B cell (primary cell): ENCODE data around the gene PARVA. TPM values are rescaled to one million over a fixed set of nuclear protein-coding genes. Genes with fewer than 3 reads are reported as not detected.

Experiments
- ATAC-seq: fragments of 200-7000 bp; cut with Tn5 transposase; one replicate; pipeline ENCODE4 v1.10.0; 2021; ENCODE audit warnings: low read depth, mild to moderate bottlenecking, moderate number of reproducible peaks, moderate library complexity
- CTCF ChIA-PET: fragments of 350-600 bp; sonication (Branson Sonifier 250); formaldehyde crosslinking; loops from one replicate; lab custom pipeline; 2021; ENCODE audit warnings: antibody characterized with exemption, inconsistent platforms; lab: Charles Lee
- POLR2A ChIA-PET: fragments of 350-600 bp; sonication (Branson Sonifier 250); formaldehyde crosslinking; loops from one replicate; lab custom pipeline; 2021; ENCODE audit warnings: antibody characterized with exemption; lab: Charles Lee
- DNase-seq: peaks from one replicate; pipeline ENCODE4 v3.0.0; 2013
- H2AFZ ChIP-seq: 2 replicates; pipeline ENCODE4 v1.6.1; 2012; ENCODE audit warnings: mild to moderate bottlenecking, low read depth, low read length; ENCODE audit not compliant: insufficient read depth, poor library complexity, severe bottlenecking
- H3K27ac ChIP-seq, 2 donors: 1 replicate in 1 of 2; 2 replicates in 1 of 2; pipeline ENCODE4 v1.5.1; 2012 to 2013; ENCODE audit warnings: low read length in 2 of 2, mild to moderate bottlenecking in 2 of 2, moderate library complexity in 1 of 2
- H3K27me3 ChIP-seq, 4 experiments: fragments of 200-600 bp in 1 of 4; sonication (generic) in 1 of 4; replicated peaks in 1 of 4; 1 replicate in 2 of 4; 2 replicates in 2 of 4; pipeline versions ENCODE4 v1.6.1 to v1.7.0; 2013 to 2016; ENCODE audit warnings: low read length in 3 of 4, mild to moderate bottlenecking in 2 of 4, mixed read lengths in 1 of 4, moderate library complexity in 1 of 4; ENCODE audit not compliant: insufficient read depth in 4 of 4, control insufficient read depth in 3 of 4; ENCODE audit errors: control extremely low read depth in 1 of 4
- H3K36me3 ChIP-seq, 2 experiments: replicated peaks in 1 of 2; 1 replicate in 1 of 2; 2 replicates in 1 of 2; pipeline versions ENCODE4 v1.6.1 to v1.7.1; 2013; ENCODE audit warnings: low read length in 1 of 2; ENCODE audit not compliant: insufficient read depth in 2 of 2, control insufficient read depth in 1 of 2; ENCODE audit errors: control extremely low read depth in 1 of 2, extremely low read depth in 1 of 2
- H3K4me1 ChIP-seq, 2 donors: fragments of 200-600 bp in 1 of 2; sonication (generic) in 1 of 2; 1 replicate in 1 of 2; 2 replicates in 1 of 2; pipeline versions ENCODE4 v1.5.1 to v1.6.1; 2013 to 2017; ENCODE audit warnings: low read length in 2 of 2; ENCODE audit not compliant: control insufficient read depth in 2 of 2, insufficient read depth in 2 of 2
- H3K4me2 ChIP-seq: replicated peaks from 2 replicates; pipeline ENCODE3; 2012; ENCODE audit warnings: mild to moderate bottlenecking, low read depth, low read length; ENCODE audit not compliant: poor library complexity, severe bottlenecking
- H3K4me3 ChIP-seq, 5 experiments: fragments of 200-600 bp in 1 of 5; sonication (generic) in 1 of 5; 1 replicate in 3 of 5; 2 replicates in 2 of 5; pipeline versions ENCODE4 v1.5.1 to v1.7.0; 2011 to 2016; ENCODE audit warnings: low read length in 4 of 5, mild to moderate bottlenecking in 4 of 5, low read depth in 2 of 5, control low read depth in 1 of 5, moderate library complexity in 1 of 5; ENCODE audit not compliant: insufficient read depth in 1 of 5; ENCODE audit errors: control extremely low read depth in 1 of 5, extremely low read depth in 1 of 5
- H3K79me2 ChIP-seq: fragments of 200-600 bp; sonication (generic); one replicate; pipeline ENCODE4 v1.6.0; 2016; ENCODE audit warnings: low read length; ENCODE audit not compliant: control insufficient read depth, insufficient read depth
- H3K9ac ChIP-seq: fragments of 200-600 bp; sonication (generic); 2 replicates; pipeline ENCODE4 v1.6.1; 2017; ENCODE audit warnings: mild to moderate bottlenecking, low read length, moderate library complexity
- H3K9me3 ChIP-seq, 3 donors: one replicate each; pipeline versions ENCODE4 v1.6.1 to v1.7.1; 2013; ENCODE audit warnings: low read length in 2 of 3; ENCODE audit not compliant: control insufficient read depth in 2 of 3, insufficient read depth in 1 of 3; ENCODE audit errors: control extremely low read depth in 1 of 3
- H4K20me1 ChIP-seq: 2 replicates; pipeline ENCODE4 v1.6.0; 2012; ENCODE audit warnings: mild to moderate bottlenecking, low read length; ENCODE audit not compliant: insufficient read depth, control insufficient read depth, poor library complexity, severe bottlenecking
- H3K27ac Mint-ChIP-seq: one replicate; pipeline ENCODE4 v1.8.0; 2021; ENCODE audit warnings: mixed read lengths
- H3K27me3 Mint-ChIP-seq: one replicate; pipeline ENCODE4 v1.8.0; 2021; ENCODE audit warnings: mixed read lengths
- H3K4me1 Mint-ChIP-seq: one replicate; pipeline ENCODE4 v1.8.0; 2021; ENCODE audit warnings: mixed read lengths
- H3K4me3 Mint-ChIP-seq: one replicate; pipeline ENCODE4 v1.8.0; 2021; ENCODE audit warnings: mixed read lengths
- H3K9me3 Mint-ChIP-seq: one replicate; pipeline ENCODE4 v1.8.0; 2022; ENCODE audit warnings: mixed read lengths; ENCODE audit not compliant: insufficient read depth
- EZH2 ChIP-seq: IDR thresholded peaks from 2 replicates; pipeline ENCODE4 v1.6.1; 2012; ENCODE audit warnings: borderline replicate concordance, low read depth, mild to moderate bottlenecking, moderate library complexity, low read length; ENCODE audit not compliant: insufficient read depth, poor library complexity, severe bottlenecking
- WGBS: methylation state at CpG from one replicate; pipeline ENCODE4 v1.1.5; 2013; ENCODE audit warnings: missing lambda C conversion rate; ENCODE audit not compliant: insufficient coverage; 5-methylcytosine and 5-hydroxymethylcytosine counted together
- intact Hi-C: fragments of 100-400 bp; cut with micrococcal nuclease; formaldehyde crosslinking; loops from one replicate; pipeline ENCODE4 v1.10.0; 2022
- polyA plus RNA-seq: library from polyadenylated mRNA; depleted of rRNA; stranded (reverse); fragments of >200 nt; gene quantifications from 2 replicates; pipeline ENCODE4 v1.2.3, GENCODE V29; 2012
- total RNA-seq, 2 donors: library from RNA; stranded (reverse); fragments of 120-200 nt in 1 of 2; gene quantifications; 1 replicate in 1 of 2; 2 replicates in 1 of 2; pipeline versions ENCODE4 v1.2.3 to v1.2.4, GENCODE V29; 2013 to 2022
- TF ChIP-seq, protein P1 (sequence below): fragments of 200-600 bp; IDR thresholded peaks from one replicate; pipeline ENCODE4 v1.8.0; 2022; ENCODE audit warnings: antibody characterized with exemption, mild to moderate bottlenecking

Gene PARVA
- total and polyA plus RNA-seq, 2 donors (not counting 1 experiment from before 2014, with no cell fraction given) = not detected

DNA sequence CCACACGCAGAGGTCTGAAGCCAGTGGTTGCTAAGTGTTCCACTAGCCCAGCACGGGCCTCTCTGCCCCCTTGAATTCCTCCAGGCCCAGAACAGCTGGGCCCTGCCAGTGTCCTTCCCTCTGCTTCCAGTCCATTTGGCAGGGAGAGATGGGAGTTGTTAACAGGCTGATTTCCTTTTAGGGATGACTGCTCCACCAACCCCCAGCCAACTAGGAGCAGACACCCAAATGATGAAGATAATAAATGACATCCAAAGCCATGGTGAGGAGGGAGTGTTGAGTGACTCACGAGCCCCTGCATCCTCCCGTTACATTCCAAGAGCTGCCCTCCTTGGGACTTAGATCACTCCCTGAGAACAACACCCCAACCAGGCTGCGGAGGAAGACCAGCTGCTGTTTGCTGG lies 20.6 kb downstream of the PARVA start:
- H3K27ac ChIP-seq = no peak overlapping the region
- WGBS = 74% methylated on average over 5 of the region's 5 CpGs
- peaks cover 0 to 4% (median 0%) of the 10 kb centered on the region in 3 donors for H3K9me3 ChIP-seq
- no peak overlapping the region for H3K9ac ChIP-seq
- no peaks in the 10 kb centered on the region for H3K27me3 ChIP-seq
- H2AFZ ChIP-seq = no peak overlapping the region
- Mint-ChIP-seq H3K27ac (no peak overlapping the region), H3K9me3 (no peaks in the 10 kb centered on the region), H3K4me3 (no peak overlapping the region), H3K4me1 (no peaks in the 10 kb centered on the region), H3K27me3 (no peaks in the 10 kb centered on the region)
- no peak for ATAC-seq
- no peaks in the 10 kb centered on the region for H3K79me2 ChIP-seq
- TF ChIP-seq, protein P1, sequence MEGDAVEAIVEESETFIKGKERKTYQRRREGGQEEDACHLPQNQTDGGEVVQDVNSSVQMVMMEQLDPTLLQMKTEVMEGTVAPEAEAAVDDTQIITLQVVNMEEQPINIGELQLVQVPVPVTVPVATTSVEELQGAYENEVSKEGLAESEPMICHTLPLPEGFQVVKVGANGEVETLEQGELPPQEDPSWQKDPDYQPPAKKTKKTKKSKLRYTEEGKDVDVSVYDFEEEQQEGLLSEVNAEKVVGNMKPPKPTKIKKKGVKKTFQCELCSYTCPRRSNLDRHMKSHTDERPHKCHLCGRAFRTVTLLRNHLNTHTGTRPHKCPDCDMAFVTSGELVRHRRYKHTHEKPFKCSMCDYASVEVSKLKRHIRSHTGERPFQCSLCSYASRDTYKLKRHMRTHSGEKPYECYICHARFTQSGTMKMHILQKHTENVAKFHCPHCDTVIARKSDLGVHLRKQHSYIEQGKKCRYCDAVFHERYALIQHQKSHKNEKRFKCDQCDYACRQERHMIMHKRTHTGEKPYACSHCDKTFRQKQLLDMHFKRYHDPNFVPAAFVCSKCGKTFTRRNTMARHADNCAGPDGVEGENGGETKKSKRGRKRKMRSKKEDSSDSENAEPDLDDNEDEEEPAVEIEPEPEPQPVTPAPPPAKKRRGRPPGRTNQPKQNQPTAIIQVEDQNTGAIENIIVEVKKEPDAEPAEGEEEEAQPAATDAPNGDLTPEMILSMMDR = no peak
- ChIA-PET POLR2A (no interaction called here), CTCF (no interaction called here)
- DNase-seq = no peak
- no peaks in the 10 kb centered on the region for H3K4me1 ChIP-seq
- H3K4me3 ChIP-seq = no peak overlapping the region
- intact Hi-C loops = no loop called here
- no peaks in the 10 kb centered on the region for H3K36me3 ChIP-seq
- H4K20me1 ChIP-seq = no peaks in the 10 kb centered on the region
- H3K4me2 ChIP-seq = no peak overlapping the region

GRCh38 chr11:12399355-12399754 lies 22.0 kb downstream of the PARVA start:
- H3K27ac ChIP-seq = no peak overlapping the region
- H3K9me3 Mint-ChIP-seq = no peaks in the 10 kb centered on the region

More at GRCh38 chr11:12399355-12399754, 22.0 kb downstream of the PARVA start:
- no peaks in the 10 kb centered on the region for H3K36me3 ChIP-seq
- H3K27me3 ChIP-seq = no peaks in the 10 kb centered on the region
- TF ChIP-seq, protein P1 = no peak
- no peak for TF ChIP-seq EZH2
- ChIA-PET CTCF (no interaction called here), POLR2A (no interaction called here)
- Mint-ChIP-seq H3K27me3 (no peaks in the 10 kb centered on the region), H3K27ac (no peak overlapping the region), H3K4me1 (no peaks in the 10 kb centered on the region), H3K4me3 (no peak overlapping the region)
- intact Hi-C loops = no loop called here
- H2AFZ ChIP-seq = no peak overlapping the region
- H4K20me1 ChIP-seq = no peaks in the 10 kb centered on the region
- no peaks in the 10 kb centered on the region for H3K79me2 ChIP-seq
- ATAC-seq = no peak
- H3K4me2 ChIP-seq = no peak overlapping the region
- no peak overlapping the region for H3K4me3 ChIP-seq
- no peaks in the 10 kb centered on the region for H3K9me3 ChIP-seq
- H3K9ac ChIP-seq = no peak overlapping the region
- no peak for DNase-seq
- H3K4me1 ChIP-seq = no peaks in the 10 kb centered on the region
